Calu3 (cell line): Measurements from ENCODE around the gene GDPD3. TPM values are rescaled to one million over a fixed set of nuclear protein-coding genes. Genes with fewer than 3 reads are reported as not detected.

Source experiments
- BruUV-seq: library from RNA; stranded (reverse); fragments of 400-500 nt; replicated peaks from 2 replicates; lab custom pipeline; 2021; lab: Mats Ljungman, UMichigan
- CTCF ChIA-PET: fragments of 300-600 bp; sonication (Branson Sonifier 250); formaldehyde crosslinking; loops from one replicate; lab custom pipeline; 2022; ENCODE audit warnings: antibody characterized with exemption; lab: Charles Lee
- DNase-seq: peaks from one replicate; pipeline ENCODE4 v3.0.0; 2022
- H3K27ac Mint-ChIP-seq: one replicate; pipeline ENCODE4 v1.8.0; 2022; ENCODE audit warnings: mixed read lengths; ENCODE audit not compliant: unreplicated experiment
- H3K27me3 Mint-ChIP-seq: one replicate; pipeline ENCODE4 v1.8.0; 2022; ENCODE audit warnings: mixed read lengths; ENCODE audit not compliant: unreplicated experiment
- H3K36me3 Mint-ChIP-seq: one replicate; pipeline ENCODE4 v1.8.0; 2022; ENCODE audit warnings: mild to moderate bottlenecking, moderate library complexity, mixed read lengths; ENCODE audit not compliant: insufficient read depth, unreplicated experiment
- H3K4me1 Mint-ChIP-seq: one replicate; pipeline ENCODE4 v1.8.0; 2022; ENCODE audit warnings: mild to moderate bottlenecking, low read depth, mixed read lengths; ENCODE audit not compliant: unreplicated experiment
- H3K4me3 Mint-ChIP-seq: one replicate; pipeline ENCODE4 v1.8.0; 2022; ENCODE audit warnings: mild to moderate bottlenecking, low read depth, moderate library complexity, mixed read lengths; ENCODE audit not compliant: unreplicated experiment
- H3K9me3 Mint-ChIP-seq: one replicate; pipeline ENCODE4 v1.8.0; 2022; ENCODE audit warnings: low read depth, mixed read lengths; ENCODE audit not compliant: unreplicated experiment
- intact Hi-C: fragments of 100-400 bp; cut with micrococcal nuclease; formaldehyde crosslinking; loops from one replicate; pipeline ENCODE4 v1.10.0; 2022; ENCODE audit not compliant: unreplicated experiment
- total RNA-seq: library from RNA; stranded (reverse); gene quantifications from 2 replicates; pipeline ENCODE4 v1.2.3, GENCODE V29; 2022
- TF ChIP-seq, protein P1 (sequence below): fragments of 200-600 bp; IDR thresholded peaks from one replicate; pipeline ENCODE4 v1.8.0; 2022; ENCODE audit warnings: antibody characterized with exemption; ENCODE audit not compliant: unreplicated experiment

The GDPD3 gene
- total RNA-seq, 1 experiment from 2014 or later, result 7.8 TPM

DNA sequence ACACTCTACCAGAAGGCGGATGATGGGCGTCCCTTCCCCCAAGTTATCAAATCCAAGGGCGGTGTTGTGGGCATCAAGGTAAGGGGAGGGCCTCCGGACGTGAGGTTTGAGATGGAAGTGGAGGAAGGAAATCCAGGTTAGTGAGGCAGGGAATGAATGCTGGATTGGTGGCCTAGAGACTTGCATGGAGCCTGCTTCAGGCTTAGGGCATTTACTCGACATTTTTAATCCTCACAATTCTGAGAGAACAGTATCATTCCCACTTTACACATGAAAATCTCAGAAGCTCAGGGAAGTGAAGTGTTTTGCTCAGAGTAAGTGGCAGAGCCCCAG, 45.8 kb downstream of the GDPD3 start:
- Mint-ChIP-seq H3K27me3 (no peaks in the 10 kb centered on the region), H3K4me1 (peaks cover 39% of the 10 kb centered on the region), H3K9me3 (no peaks in the 10 kb centered on the region), H3K36me3 (peaks cover 92% of the 10 kb centered on the region), H3K4me3 (peak overlapping the region; percentile 83), H3K27ac (peak overlapping the region; percentile 87)
- DNase-seq, result no peak
- TF ChIP-seq, protein P1, sequence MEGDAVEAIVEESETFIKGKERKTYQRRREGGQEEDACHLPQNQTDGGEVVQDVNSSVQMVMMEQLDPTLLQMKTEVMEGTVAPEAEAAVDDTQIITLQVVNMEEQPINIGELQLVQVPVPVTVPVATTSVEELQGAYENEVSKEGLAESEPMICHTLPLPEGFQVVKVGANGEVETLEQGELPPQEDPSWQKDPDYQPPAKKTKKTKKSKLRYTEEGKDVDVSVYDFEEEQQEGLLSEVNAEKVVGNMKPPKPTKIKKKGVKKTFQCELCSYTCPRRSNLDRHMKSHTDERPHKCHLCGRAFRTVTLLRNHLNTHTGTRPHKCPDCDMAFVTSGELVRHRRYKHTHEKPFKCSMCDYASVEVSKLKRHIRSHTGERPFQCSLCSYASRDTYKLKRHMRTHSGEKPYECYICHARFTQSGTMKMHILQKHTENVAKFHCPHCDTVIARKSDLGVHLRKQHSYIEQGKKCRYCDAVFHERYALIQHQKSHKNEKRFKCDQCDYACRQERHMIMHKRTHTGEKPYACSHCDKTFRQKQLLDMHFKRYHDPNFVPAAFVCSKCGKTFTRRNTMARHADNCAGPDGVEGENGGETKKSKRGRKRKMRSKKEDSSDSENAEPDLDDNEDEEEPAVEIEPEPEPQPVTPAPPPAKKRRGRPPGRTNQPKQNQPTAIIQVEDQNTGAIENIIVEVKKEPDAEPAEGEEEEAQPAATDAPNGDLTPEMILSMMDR, result no peak
- intact Hi-C loops, result no loop called here
- CTCF ChIA-PET, result interaction anchor here (3.3 kb wide), 1 partner anchor 25 kb away, joined by 20 read pairs; the partner anchor contains the start of gene TBX6
- no TSS peak for BruUV-seq

DNA sequence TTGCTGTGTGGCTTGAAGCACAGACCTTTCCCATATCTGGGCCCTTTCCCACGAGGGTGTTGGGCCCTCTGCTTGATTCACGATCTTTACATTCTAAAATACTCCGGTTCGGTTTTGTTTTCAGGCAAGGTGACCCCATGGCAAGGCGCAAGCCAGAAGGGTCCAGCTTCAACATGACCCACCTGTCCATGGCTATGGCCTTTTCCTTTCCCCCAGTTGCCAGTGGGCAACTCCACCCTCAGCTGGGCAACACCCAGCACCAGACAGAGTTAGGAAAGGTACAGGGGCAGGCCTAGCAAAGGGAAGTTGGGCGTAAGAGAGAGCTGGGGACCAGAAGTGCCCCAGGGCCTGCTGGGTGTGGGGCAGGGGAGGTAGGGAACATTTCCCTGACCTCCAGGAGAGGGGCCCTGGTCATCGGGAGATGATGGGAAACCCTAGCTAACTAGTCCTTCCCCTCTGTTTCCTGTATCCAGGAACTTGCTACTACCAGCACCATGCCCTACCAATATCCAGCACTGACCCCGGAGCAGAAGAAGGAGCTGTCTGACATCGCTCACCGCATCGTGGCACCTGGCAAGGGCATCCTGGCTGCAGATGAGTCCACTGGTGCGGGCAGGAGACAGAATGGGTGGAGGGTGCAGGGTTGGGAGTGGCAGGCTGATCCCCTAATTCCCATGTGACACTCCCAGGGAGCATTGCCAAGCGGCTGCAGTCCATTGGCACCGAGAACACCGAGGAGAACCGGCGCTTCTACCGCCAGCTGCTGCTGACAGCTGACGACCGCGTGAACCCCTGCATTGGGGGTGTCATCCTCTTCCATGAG, 46.4 kb downstream of the GDPD3 start:
- Mint-ChIP-seq H3K9me3 (no peaks in the 10 kb centered on the region), H3K4me3 (peak overlapping the region; percentile 83), H3K36me3 (peaks cover 87% of the 10 kb centered on the region), H3K27me3 (no peaks in the 10 kb centered on the region), H3K4me1 (peaks cover 39% of the 10 kb centered on the region), H3K27ac (peak overlapping the region; percentile 87)
- no TSS peak for BruUV-seq
- DNase-seq, result no peak
- intact Hi-C loops, result no loop called here
- CTCF ChIA-PET, result interaction anchor here (3.3 kb wide), 1 partner anchor 25 kb away, joined by 20 read pairs; the partner anchor contains the start of gene TBX6
- TF ChIP-seq, protein P1, result no peak

GRCh38 chr16:30065943-30066760, 47.2 kb downstream of the GDPD3 start:
- TSS peak; percentile 45 for BruUV-seq

More at GRCh38 chr16:30065943-30066760, 47.2 kb downstream of the GDPD3 start:
- DNase-seq, result peak; percentile 54
- Mint-ChIP-seq H3K9me3 (no peaks in the 10 kb centered on the region), H3K27me3 (no peaks in the 10 kb centered on the region), H3K27ac (peak overlapping the region; percentile 87), H3K36me3 (peaks cover 78% of the 10 kb centered on the region), H3K4me1 (peaks cover 41% of the 10 kb centered on the region), H3K4me3 (peak overlapping the region; percentile 83)
- intact Hi-C loops, result no loop called here
- TF ChIP-seq, protein P1, result no peak
- CTCF ChIA-PET, result interaction anchor here (0.5 to 3.3 kb wide), 7 partner anchors 11 to 364 kb away, joined by 3 to 20 read pairs (median 4); partner anchors contain the start of genes ASPHD1, DCTPP1 and TBX6
